ENCODE data around the gene PIGU. TPM values are rescaled to one million over a fixed set of nuclear protein-coding genes. Genes with fewer than 3 reads are reported as not detected.
A peak's percentile ranks its signal among the peaks of the same experiment; 100 is the strongest.

The PIGU gene
- total RNA-seq, 4 donors from 2014 or later = 20.6 to 31.5 (median 27.7) TPM

GRCh38 chr20:34627458-34627857 lies 49.4 kb downstream of the PIGU start:
- Histone ChIP-seq H3K4me1 (no peaks in the 10 kb centered on the region), H3K27me3 (no peaks in the 10 kb centered on the region), H3K27ac (no peak overlapping the region), H3K9me3 (no peaks in the 10 kb centered on the region), H3K36me3 (peaks cover 0 to 33% (median 0%) of the 10 kb centered on the region in 3 donors), H3K4me3 (no peak overlapping the region)
- DNase-seq (ENCODE audit: low spot score in 2 of 2) = no peak
- WGBS, 2 donors = 57 to 76% methylated on average over 5 of the region's 5 CpGs
- TF ChIP-seq POLR2A (IDR thresholded peaks at IDR 0.05) (no peak), CTCF (IDR thresholded peaks at IDR 0.05) (no peak), EP300 (IDR thresholded peaks at IDR 0.05) (no peak)

GRCh38 chr20:34626992-34627391 lies 49.9 kb downstream of the PIGU start:
- no peaks in the 10 kb centered on the region for H3K4me1 ChIP-seq
- H3K27ac ChIP-seq = peak overlapping the region in 1 of 4 donors; percentile 17
- no peaks in the 10 kb centered on the region for H3K9me3 ChIP-seq
- H3K4me3 ChIP-seq = no peak overlapping the region
- no peak for DNase-seq (ENCODE audit: low spot score in 2 of 2)
- H3K36me3 ChIP-seq = peaks cover 0 to 33% (median 0%) of the 10 kb centered on the region in 3 donors
- H3K27me3 ChIP-seq = no peaks in the 10 kb centered on the region
- WGBS, 2 donors = 48 to 64% methylated on average over 2 of the region's 2 CpGs
- TF ChIP-seq POLR2A (IDR thresholded peaks at IDR 0.05) (no peak), EP300 (IDR thresholded peaks at IDR 0.05) (no peak), CTCF (IDR thresholded peaks at IDR 0.05) (no peak)

- no peak overlapping the region for H3K4me3 ChIP-seq
- 92 to 95% methylated on average over 3 of the region's 3 CpGs for WGBS, 2 donors
- no peaks in the 10 kb centered on the region for H3K9me3 ChIP-seq
- no peaks in the 10 kb centered on the region for H3K4me1 ChIP-seq
- H3K27ac ChIP-seq = no peak overlapping the region
- peaks cover 0 to 39% (median 0%) of the 10 kb centered on the region in 3 donors for H3K36me3 ChIP-seq
- DNase-seq (ENCODE audit: low spot score in 2 of 2) = no peak
- no peak for TF ChIP-seq CTCF (IDR thresholded peaks at IDR 0.05)
- no peak for TF ChIP-seq POLR2A (IDR thresholded peaks at IDR 0.05)
- no peak for TF ChIP-seq EP300 (IDR thresholded peaks at IDR 0.05)
- no peaks in the 10 kb centered on the region for H3K27me3 ChIP-seq
Measured at GRCh38 chr20:34624629-34625028, 52.3 kb downstream of the PIGU start.

- no peak overlapping the region for H3K27ac ChIP-seq
- no peaks in the 10 kb centered on the region for H3K4me1 ChIP-seq
- TF ChIP-seq CTCF (IDR thresholded peaks at IDR 0.05) = no peak
- TF ChIP-seq POLR2A (IDR thresholded peaks at IDR 0.05) = no peak
- TF ChIP-seq EP300 (IDR thresholded peaks at IDR 0.05) = no peak
- H3K36me3 ChIP-seq = peaks cover 0 to 35% (median 0%) of the 10 kb centered on the region in 3 donors
- no peak for DNase-seq (ENCODE audit: low spot score in 2 of 2)
- WGBS, 2 donors = 86 to 88% methylated on average over 6 of the region's 6 CpGs
- H3K4me3 ChIP-seq = no peak overlapping the region
- no peaks in the 10 kb centered on the region for H3K27me3 ChIP-seq
- H3K9me3 ChIP-seq = no peaks in the 10 kb centered on the region
Measured at GRCh38 chr20:34622821-34623451, 54.0 kb downstream of the PIGU start.

- Histone ChIP-seq H3K4me1 (no peaks in the 10 kb centered on the region), H3K36me3 (peaks cover 0 to 35% (median 0%) of the 10 kb centered on the region in 3 donors), H3K4me3 (no peak overlapping the region), H3K27ac (peak overlapping the region in 1 of 4 donors; percentile 46), H3K27me3 (no peaks in the 10 kb centered on the region), H3K9me3 (no peaks in the 10 kb centered on the region)
- 88 to 89% methylated on average over 13 of the region's 13 CpGs for WGBS, 2 donors
- DNase-seq (ENCODE audit: low spot score in 2 of 2) = no peak
- no peak for TF ChIP-seq CTCF (IDR thresholded peaks at IDR 0.05)
Measured at GRCh38 chr20:34621383-34622367, 55.2 kb downstream of the PIGU start.
